Stimulated activated CD4-positive, alpha-beta T cell treated with anti-CD3 and anti-CD28 coated beads, TNF-alpha, amount 100 ng/mL, for 48 hours (primary cell): ENCODE results near the gene BLOC1S4.
"Not testable (repeated sequence)": the region's sequence is repeated elsewhere in the genome, so short reads cannot be mapped to it uniquely, and the experiment has no call there.

Experiments used
- DNase-seq, 3 donors: peaks; one replicate each; pipeline ENCODE4 v3.0.0-alpha.2; 2020; ENCODE audit warnings: low read depth in 3 of 3

BLOC1S4 gene, protein sequence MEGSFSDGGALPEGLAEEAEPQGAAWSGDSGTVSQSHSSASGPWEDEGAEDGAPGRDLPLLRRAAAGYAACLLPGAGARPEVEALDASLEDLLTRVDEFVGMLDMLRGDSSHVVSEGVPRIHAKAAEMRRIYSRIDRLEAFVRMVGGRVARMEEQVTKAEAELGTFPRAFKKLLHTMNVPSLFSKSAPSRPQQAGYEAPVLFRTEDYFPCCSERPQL

GRCh38 chr4:6716018-6716911 is at the start of gene BLOC1S4:
TSS of gene BLOC1S4 (plus strand) at chr4:6716174. CDS start at chr4:6716210, 36 bp downstream.
- DNase-seq: peak; percentile 71 to 80 (median 78)

DNA sequence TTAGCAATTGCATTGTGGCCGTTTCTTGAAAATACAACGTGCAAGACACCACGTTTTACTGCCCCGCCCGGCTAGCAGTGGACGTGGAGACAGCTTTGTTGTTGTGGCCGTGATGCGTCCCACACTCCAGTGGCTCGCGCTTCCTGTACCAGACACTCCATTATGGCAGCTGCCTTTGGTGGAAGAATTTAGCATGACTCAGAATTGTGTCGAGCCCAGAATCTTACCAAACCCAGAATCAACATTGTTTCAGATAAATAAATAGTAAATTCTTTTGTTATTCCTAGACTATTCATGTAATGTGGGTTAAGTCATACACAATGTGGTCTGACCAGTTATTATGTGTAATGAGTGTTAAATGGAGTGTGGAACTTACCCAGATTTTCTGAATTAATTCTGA is 47.6 kb upstream of the BLOC1S4 start:
- no peak for DNase-seq

DNA sequence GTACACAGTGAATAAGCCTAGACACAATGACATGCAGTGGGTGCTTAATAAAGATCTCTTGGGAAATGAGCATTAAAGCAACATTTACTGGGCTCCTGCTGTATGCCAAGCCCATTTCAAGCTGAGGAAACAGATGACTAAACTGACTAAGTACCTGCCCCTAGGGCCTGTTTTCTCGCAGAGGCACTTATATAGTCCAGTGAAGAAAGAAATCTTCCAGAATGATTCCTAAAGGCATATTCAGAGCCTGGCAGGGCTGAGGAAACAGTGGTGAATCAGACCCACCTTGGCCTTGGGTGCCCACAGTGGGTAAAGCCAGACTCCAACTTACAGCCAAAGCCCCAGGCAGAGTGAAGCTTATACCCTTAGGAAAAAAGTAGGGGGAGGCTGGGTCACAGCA is 44.3 kb upstream of the BLOC1S4 start:
- DNase-seq: no peak

DNA sequence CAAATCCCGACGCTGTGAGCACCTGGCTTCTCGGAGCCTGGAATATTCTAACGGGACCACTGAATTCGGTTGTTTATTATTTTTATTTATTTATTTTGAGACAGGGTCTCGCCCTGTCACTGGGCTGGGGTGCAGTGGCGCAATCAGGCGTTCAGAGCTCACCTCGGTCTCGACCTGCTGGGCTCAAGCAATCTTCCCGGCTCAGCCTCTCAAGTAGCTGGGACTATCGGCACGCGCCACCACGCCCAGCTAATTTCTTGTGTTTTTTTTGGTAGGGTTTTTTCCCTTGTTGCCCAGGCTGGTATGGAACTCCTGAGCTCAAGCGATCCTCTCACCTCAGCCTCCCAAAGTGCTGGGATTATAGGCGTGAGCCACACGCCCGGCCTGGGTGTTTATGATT is 43.8 kb upstream of the BLOC1S4 start:
- DNase-seq: no peak

DNA sequence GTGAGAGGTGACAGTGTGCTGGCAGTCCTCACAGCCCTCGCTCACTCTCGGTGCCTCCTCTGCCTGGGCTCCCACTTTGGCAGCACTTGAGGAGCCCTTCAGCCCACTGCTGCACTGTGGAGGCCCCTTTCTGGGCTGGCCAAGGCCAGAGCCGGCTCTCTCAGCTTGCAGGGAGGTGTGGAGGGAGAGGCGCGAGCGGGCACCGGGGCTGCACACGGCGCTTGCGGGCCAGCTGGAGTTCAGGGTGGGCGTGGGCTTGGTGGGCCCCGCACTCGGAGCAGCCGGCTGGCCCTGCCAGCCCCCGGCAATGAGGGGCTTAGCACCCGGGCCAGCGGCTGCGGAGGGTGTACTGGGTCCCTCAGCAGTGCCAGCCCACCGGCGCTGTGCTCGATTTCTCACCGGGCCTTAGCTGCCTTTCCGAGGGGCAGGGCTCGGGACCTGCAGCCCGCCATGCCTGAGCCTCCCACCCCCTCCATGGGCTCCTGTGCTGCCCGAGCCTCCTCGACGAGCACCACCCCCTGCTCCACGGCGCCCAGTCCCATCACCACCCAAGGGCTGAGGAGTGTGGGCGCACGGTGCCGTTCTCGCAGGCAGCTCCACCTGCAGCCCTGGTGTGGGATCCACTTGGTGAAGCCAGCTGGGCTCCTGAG is 43.3 kb upstream of the BLOC1S4 start:
- DNase-seq: not testable (repeated sequence)

DNA sequence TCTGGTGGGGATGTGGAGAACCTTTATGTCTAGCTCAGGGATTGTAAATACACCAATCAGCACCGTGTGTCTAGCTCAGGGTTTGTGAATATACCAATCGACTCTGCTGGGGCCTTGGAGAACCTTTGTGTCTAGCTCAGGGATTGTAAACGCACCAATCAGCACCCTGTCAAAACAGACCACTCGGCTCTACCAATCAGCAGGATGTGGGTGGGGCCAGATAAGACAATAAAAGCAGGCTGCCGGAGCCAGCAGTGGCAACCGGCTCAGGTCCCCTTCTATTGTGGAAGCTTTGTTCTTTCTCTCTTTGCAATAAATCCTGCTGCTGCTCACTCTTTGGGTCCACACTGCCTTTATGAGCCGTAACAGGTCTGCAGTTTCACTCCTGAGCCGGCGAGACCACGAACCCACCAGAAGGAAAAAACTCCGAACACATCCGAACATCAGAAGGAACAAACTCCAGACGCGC is 42.7 kb upstream of the BLOC1S4 start:
- peak in 2 of 3 donors; percentile 34 to 63 for DNase-seq

DNA sequence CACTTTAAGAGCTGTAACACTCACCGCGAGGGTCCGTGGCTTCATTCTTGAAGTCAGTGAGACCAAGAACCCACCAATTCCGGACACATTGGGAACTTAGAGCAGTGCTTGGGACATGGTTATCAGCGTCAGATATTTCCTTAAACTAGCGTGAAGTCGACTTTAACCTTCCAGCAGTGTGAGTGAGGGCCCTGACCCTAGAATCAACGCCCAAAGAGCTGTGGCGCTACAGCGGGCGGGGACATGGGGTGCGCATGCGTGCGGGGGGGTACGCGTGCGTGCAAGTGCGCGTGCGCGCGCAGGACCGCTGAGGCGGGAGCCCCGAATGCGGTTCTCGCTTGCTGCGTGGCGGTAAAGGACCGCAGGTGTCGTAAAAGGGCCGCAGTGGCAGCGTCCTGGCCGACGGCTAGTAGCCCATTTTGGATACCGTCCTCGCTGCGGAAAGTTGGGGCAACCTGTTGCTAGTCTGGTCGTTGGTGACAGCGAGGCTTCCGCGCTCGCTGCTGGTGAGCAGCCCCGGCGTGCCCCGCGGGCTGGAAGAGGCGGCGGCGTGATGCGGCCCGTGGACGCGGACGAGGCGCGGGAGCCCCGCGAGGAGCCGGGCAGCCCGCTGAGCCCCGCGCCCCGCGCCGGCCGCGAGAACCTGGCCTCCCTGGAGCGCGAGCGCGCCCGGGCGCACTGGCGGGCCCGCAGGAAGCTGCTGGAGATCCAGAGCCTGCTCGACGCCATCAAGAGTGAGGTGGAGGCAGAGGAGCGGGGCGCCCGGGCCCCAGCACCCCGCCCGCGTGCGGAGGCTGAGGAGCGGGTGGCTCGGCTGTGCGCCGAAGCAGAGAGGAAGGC is 42.1 kb upstream of the BLOC1S4 start:
- DNase-seq: peak; percentile 83 to 93 (median 92)

DNA sequence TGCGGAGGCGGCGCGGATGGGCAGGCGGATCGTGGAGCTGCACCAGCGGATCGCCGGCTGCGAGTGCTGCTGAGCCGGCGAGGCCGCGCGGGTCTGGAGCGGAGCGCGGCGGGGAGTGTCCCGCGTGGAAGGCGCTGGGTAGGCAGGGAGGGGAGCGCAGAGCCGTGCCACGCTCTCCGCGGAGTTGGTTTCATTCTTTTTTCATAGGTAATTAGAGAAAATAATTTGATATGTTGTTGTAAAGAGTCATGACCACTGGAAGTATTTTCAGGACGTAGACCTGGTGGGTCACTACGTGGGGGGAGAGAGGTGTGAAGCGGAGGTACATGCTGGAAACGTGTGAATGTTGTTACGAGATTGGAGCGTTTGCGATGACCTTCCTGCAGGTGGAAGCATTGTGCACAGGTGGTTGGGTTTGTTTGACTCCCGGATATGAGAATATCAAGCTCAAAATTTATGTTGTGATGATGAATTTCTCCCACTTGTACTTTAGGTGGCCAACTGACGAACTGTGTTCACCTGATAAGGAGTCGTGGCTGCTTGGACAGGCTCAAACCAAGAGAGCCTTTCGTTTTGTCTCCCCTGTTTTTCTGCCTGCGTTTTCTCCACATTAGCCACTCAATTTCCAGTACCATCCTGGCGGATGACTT is 41.3 kb upstream of the BLOC1S4 start:
- DNase-seq: peak in 2 of 3 donors; percentile 32 to 48

- DNase-seq: no peak
These were observed 39.0 kb upstream of the BLOC1S4 start for GRCh38 chr4:6676722-6677558.

GRCh38 chr4:6680372-6681034 is 35.5 kb upstream of the BLOC1S4 start:
- DNase-seq: no peak

- DNase-seq: no peak
These were observed 34.8 kb upstream of the BLOC1S4 start for GRCh38 chr4:6681191-6681590.

DNA sequence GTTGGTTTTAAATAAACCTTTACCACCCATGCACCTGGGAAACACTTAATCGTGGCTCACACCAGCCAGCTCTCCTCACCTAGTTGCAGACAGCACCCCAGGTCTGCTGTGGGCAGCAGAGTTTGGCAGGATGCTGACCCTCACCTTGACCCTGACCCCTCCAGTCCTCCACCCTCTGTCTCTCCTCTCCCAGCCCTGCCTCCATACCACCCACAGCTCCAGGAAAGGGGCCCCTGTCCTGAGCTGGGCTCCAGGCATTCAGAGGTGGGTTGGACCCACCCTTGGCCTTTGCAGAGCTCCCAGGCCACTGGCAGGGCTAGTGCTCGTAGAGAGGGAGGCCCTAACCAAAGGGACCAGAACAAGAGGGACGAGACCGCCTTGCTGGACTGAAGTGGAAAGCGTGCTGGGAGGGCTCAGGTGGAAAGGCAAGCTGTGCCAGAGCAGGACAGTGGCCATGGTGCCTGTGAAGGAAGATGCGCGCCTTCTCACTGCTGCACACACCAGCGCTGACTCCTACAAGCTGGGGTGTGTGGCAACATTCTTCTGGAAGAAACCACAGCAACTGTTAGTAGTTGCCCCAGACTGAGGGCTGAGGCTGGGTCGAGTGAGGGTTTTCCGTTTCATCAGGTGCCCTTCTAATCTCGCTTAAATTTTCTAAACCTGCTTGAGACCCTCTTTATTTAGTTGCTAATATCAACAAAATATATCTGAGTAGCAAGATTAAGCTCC is 32.9 kb upstream of the BLOC1S4 start:
- no peak for DNase-seq

DNA sequence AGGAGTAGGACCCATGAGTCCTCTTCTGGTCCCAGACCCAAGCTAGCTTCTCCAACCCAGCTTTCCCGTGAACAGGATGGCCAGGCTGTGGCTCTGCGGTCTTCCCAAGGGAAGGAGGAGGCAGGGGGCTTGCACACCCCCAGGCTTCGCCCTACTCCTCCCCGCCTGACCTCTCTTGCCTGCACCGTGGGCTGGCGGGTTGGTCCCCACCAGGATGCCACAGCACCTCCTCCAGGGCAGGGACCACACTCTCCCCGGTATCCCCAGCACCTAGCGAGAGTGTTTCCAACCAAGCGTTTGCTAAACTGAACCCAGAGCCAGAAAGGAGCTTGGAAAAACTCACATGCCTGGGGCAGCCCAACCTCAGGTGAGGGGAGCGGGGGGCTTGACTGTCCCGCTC is 31.3 kb upstream of the BLOC1S4 start:
- no peak for DNase-seq

- DNase-seq: no peak
These were observed 29.7 kb upstream of the BLOC1S4 start for GRCh38 chr4:6686104-6686787.

GRCh38 chr4:6687947-6688878 is 27.8 kb upstream of the BLOC1S4 start:
- DNase-seq: no peak

DNA sequence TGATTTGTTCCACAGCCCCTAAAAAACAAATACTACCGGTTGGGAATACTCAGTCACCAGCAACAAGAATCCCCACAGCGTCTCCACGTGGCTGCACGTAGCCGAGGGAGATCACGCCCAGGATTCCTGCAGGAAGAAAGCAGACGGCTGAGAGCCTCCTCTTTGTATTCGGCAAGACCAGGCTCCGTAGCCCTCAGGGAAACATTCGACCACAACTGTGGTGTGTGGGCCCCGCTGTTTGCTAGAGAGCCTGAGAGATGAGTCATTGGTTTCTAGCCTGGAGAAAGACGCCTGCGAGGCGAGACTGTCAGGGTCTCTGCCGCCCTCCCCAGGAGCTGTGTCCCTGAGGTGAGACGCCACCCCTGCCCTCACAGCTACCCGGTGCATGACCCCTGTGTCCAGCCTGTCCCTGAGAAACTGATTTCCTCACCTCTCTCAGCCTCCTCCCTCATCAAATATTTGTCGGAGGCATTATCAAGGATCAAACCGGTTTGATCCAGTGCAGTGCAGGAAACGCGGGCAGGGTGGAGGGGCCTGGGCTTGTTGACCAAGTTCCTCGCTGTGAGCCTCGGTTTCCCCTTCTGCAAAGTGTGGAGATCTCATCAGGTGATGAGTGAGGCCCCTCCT is 27.0 kb upstream of the BLOC1S4 start:
- peak in 2 of 3 donors; percentile 65 to 70 for DNase-seq

DNA sequence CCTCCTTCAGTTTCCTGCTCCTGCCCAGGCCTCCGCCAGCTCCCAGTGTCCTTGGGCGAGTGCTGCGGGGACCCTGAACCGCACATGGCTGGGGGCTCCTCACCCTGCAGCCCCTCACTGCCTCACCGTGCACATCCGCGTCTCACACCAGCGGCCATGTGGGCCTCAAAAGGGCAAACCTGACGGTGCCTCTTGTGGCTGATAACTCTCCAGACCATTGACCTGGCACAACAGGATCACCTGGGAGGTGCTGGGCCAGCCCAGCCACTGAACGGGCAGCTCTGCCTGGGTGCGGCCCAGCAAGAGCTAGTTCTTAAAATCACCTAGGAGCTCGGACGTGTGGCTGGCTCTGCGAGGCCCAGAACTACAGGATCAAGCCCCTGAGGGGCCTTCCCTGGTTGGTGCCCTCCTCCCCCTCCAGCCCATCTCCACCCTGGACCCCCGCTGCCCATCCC is 26.4 kb upstream of the BLOC1S4 start:
- no peak for DNase-seq
